Spleen (tissue), 7 donors: ENCODE measurements around the gene OR2D2.

Experiments
- POLR2A ChIP-seq, 3 donors: fragments of 450-650 bp; IDR thresholded peaks; one replicate each; pipeline ENCODE4 v1.5.1; 2017; ENCODE audit warnings: antibody characterized with exemption in 3 of 3, mild to moderate bottlenecking in 1 of 3
- POLR2AphosphoS5 ChIP-seq, 3 donors: sonication (generic); formaldehyde crosslinking; IDR thresholded peaks; one replicate each; pipeline ENCODE4 v1.5.1; 2017; ENCODE audit warnings: antibody characterized with exemption in 3 of 3
- TF ChIP-seq, protein P1 (sequence below), 11 experiments: fragments of 200-600 bp in 7 of 11; fragments of 450-650 bp in 4 of 11; sonication (generic) in 4 of 11; IDR thresholded peaks in 8 of 11; conservative IDR thresholded peaks in 3 of 11; 1 replicate in 7 of 11; 2 replicates in 4 of 11; pipeline versions ENCODE4 v1.4.0 to v1.8.0; 2016 to 2021; ENCODE audit warnings: antibody characterized with exemption in 11 of 11, inconsistent platforms in 4 of 11, mild to moderate bottlenecking in 1 of 11
- donor health status: DM: no; HTN: no; CAD: no; lungs with moderate emphysema.
- donor health status: DM: no; HTN: no; CAD: no.
- donor health status: DM: no; HTN: no; CAD: no.

DNA sequence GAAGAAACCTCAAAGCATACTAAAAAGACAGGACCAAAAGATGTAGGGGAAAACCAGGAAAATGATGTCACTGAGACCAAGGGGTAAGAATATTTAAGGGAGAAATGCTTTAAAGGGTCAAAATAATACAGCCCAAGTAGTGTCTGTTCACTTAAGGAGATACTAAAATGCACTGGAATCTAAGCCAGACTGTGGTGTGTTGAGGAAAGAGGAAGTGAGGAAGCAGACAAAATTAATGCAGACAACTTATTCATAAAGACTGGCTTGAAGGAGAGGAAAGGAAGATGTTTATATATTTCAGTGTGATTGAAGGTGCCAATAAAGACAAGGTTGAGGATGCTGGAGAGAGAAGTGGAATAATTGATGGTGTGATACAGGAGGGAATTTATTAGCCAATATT is 49.7 kb upstream of the OR2D2 start:
- TF ChIP-seq POLR2A (IDR thresholded peaks at IDR 0.05): no peak
- TF ChIP-seq, protein P1, sequence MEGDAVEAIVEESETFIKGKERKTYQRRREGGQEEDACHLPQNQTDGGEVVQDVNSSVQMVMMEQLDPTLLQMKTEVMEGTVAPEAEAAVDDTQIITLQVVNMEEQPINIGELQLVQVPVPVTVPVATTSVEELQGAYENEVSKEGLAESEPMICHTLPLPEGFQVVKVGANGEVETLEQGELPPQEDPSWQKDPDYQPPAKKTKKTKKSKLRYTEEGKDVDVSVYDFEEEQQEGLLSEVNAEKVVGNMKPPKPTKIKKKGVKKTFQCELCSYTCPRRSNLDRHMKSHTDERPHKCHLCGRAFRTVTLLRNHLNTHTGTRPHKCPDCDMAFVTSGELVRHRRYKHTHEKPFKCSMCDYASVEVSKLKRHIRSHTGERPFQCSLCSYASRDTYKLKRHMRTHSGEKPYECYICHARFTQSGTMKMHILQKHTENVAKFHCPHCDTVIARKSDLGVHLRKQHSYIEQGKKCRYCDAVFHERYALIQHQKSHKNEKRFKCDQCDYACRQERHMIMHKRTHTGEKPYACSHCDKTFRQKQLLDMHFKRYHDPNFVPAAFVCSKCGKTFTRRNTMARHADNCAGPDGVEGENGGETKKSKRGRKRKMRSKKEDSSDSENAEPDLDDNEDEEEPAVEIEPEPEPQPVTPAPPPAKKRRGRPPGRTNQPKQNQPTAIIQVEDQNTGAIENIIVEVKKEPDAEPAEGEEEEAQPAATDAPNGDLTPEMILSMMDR (IDR thresholded peaks at IDR 0.05 in 8 of 11, conservative IDR thresholded peaks at IDR 0.05 in 3 of 11): no peak
- no peak for TF ChIP-seq POLR2AphosphoS5 (IDR thresholded peaks at IDR 0.05)
